Activated gamma-delta T cell treated with anti-CD3 and anti-CD28 coated beads, Interleukin-2, amount 50 U/mL, for 16 hours (primary cell): ENCODE results near the gene EXD3.

Experiments used
- DNase-seq: peaks from one replicate; pipeline ENCODE4 v3.0.0-alpha.2; 2020; ENCODE audit warnings: low read depth

Gene EXD3

GRCh38 chr9:137293482-137294090 lies 129.4 kb downstream of the EXD3 start:
- no peak for DNase-seq

- DNase-seq, result no peak
Observed at GRCh38 chr9:137293094-137293481, 129.9 kb downstream of the EXD3 start.

- DNase-seq, result no peak
Observed at GRCh38 chr9:137286975-137287383, 136.0 kb downstream of the EXD3 start.

GRCh38 chr9:137281345-137282116 lies 141.4 kb downstream of the EXD3 start:
- no peak for DNase-seq

GRCh38 chr9:137280474-137281344 lies 142.3 kb downstream of the EXD3 start:
- no peak for DNase-seq

GRCh38 chr9:137279741-137280473 lies 143.1 kb downstream of the EXD3 start:
- no peak for DNase-seq

GRCh38 chr9:137278721-137279711 lies 143.9 kb downstream of the EXD3 start:
- DNase-seq, result no peak

- DNase-seq, result no peak
Observed at GRCh38 chr9:137278061-137278701, 144.8 kb downstream of the EXD3 start.

GRCh38 chr9:137277329-137278041 lies 145.5 kb downstream of the EXD3 start, which contains the start of gene TOR4A:
Gene TOR4A, plus strand, starts transcription at chr9:137277726. Its CDS starts 964 bp downstream, at chr9:137278690.
- no peak for DNase-seq

- DNase-seq, result no peak
Observed at GRCh38 chr9:137276473-137277328, 146.3 kb downstream of the EXD3 start.

GRCh38 chr9:137275588-137276472 lies 147.1 kb downstream of the EXD3 start:
- DNase-seq, result no peak

GRCh38 chr9:137275203-137275587 lies 147.8 kb downstream of the EXD3 start:
- DNase-seq, result no peak

GRCh38 chr9:137273611-137274320 lies 149.2 kb downstream of the EXD3 start:
- no peak for DNase-seq

- DNase-seq, result no peak
Observed at GRCh38 chr9:137273095-137273490, 149.9 kb downstream of the EXD3 start.

- no peak for DNase-seq
Observed at GRCh38 chr9:137272241-137273094, 150.5 kb downstream of the EXD3 start.

GRCh38 chr9:137271696-137272076 lies 151.3 kb downstream of the EXD3 start:
- DNase-seq, result no peak
